CD4-positive, alpha-beta T cell treated with Interleukin-12 subunit alpha and Interleukin-12 subunit beta, for 1 hour (primary cell): Measurements from ENCODE around the gene SYAP1.
A peak's percentile ranks its signal among the peaks of the same experiment; 100 is the strongest.
"Not testable (repeated sequence)": the region's sequence is repeated elsewhere in the genome, so short reads cannot be mapped to it uniquely, and the experiment has no call there.

Experiments used
- DNase-seq: peaks from one replicate; pipeline ENCODE4 v3.0.0-alpha.2; 2020

SYAP1 gene, protein sequence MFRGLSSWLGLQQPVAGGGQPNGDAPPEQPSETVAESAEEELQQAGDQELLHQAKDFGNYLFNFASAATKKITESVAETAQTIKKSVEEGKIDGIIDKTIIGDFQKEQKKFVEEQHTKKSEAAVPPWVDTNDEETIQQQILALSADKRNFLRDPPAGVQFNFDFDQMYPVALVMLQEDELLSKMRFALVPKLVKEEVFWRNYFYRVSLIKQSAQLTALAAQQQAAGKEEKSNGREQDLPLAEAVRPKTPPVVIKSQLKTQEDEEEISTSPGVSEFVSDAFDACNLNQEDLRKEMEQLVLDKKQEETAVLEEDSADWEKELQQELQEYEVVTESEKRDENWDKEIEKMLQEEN

DNA sequence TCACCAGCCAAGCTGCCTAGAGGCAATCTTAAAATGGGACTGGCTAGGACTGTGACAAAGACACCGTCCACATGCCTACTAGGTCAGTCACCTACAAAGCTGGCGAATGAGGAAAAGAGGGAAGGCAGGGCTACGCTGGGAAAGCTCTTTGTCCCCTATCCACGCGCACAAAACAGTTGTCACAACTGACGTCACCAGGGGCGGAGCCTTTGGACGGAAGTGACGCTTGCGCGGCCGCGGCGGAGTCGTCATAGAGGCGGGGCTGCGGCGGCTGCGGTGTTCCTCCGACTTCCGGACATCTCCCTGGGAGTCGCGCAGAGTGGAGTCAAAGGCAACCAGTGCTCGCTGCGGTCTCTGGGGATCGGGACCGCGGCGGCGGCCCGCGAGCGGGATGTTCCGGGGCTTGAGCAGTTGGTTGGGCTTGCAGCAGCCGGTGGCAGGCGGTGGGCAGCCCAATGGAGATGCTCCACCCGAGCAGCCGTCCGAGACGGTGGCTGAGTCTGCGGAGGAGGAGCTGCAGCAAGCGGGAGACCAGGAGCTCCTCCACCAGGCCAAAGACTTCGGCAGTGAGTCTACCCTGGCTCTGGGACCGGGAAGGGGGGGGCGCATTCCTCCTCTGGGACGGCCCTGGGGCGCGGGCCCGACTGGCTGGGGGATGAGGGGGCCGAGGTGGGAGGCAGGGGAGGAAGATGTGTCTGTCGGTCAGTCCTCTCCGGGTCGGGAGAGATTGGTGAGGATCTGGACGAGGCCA is at the start of gene SYAP1:
TSS of gene SYAP1 (plus strand) at position 279 of the 751 bp plus-strand sequence. CDS start at position 392, 113 bp downstream.
- peak; percentile 91 for DNase-seq

DNA sequence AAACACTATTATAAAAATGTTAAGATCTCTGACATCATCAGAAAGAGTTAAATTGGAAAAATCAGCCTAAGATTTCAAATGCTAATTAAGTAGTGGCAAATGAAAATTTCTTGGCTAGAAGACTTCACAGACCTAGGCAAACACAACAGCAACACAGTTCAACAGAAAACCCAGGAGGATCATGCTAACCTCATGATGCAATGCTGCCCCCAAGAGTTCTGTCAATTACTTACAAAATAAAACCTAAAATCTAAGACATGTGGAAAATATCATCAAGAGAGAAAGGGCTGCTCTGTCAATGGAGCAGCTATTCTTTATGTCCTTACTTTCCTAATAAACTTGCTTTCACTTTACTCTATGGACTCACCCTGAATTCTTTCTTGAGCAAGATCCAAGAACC is 48.4 kb upstream of the SYAP1 start:
- peak; percentile 27 for DNase-seq

DNA sequence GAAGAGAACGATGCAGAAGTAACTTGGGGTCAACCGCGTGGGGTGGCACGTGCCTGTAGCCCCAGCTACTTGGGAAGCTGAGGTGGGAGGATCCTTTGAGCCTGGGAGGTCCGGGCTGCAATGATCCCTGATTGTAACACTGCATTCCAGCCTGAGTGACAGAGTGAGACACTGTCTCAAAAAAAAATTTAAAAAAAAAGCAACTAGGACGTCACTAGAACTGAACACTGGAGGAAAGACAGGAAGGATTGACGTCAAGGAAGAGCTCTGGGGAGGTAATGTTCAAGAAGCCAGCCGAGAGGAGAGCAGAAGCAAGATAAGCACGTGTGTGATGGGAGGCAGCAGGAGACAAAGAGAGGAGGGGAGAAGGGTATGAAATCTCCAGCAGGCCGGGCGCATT is 40.7 kb upstream of the SYAP1 start:
- DNase-seq = no peak

DNA sequence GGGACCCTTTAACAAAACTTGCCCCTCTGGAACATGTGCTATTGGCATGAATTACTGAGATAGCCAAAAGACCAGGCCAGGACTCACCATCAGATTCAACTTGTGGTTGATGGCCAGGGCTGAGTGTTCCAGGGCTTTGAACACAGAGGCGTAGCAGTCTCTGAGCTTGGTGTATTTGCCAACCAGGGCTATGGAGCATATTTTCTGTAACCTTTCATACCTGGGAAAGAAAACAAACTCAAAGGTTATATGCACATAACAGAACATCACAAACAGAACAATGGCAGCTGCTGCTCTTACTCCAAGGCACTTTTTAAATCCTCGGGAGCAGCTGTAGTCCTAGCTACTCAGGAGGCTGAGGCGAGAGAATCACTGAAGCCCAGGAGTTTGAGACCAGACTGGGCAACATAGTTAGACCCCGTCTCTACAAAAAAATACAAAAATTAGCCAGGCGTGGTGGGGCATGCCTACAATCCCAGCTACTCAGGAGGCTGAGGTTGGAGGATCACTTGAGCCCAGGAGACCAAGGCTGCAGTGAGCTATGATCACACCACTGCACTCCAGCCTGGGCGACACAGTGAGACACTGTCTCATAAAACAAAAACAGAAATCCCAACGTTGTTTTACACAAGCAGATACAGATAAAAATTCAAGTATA is 36.3 kb upstream of the SYAP1 start:
- no peak for DNase-seq

DNA sequence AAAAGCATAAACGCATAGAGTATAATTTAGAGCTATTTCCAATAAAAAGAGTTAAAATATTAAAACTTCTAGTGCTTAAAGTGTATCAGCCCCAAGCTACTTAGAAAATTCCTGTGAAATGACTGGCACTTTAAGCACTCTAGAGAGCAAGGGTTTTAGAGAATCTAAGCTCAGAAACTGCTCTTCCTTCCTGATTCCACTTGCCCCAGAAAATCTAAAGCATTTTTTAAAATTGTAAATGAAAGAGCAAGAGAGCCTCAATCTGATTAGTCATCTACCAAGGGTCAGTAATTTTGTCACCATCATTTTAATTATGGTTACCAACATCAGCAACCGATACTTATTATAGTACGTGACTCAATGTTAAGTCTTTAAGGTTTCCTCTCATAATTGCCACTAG is 31.9 kb upstream of the SYAP1 start:
- no peak for DNase-seq

DNA sequence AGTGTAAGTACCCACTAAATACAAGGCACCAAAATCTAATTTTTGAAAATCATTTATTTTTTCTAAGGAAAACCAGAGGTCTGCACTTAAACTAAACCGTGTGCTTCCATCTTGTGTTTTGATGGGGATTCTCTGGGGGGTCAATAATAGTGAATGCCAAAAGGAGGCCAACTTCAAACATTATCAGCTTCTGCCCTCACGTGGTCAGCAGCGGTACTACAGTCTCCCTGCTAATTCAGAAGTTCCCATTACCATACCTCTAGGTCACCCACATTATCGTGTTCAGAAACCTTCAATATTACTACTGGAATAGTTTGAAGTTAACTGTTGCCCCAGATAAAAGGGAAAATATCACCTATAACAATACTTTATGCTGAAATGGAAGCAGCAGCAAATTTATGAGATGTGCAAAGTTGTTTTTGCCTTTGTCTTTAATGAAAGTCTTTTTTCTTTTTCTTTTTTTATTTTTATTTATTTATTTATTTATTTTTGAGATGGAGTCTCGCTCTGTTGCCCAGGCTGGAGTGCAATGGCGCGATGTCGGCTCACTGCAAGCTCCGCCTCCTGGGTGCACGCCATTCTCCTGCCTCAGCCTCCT is 24.2 kb upstream of the SYAP1 start:
- peak; percentile 57 for DNase-seq

DNA sequence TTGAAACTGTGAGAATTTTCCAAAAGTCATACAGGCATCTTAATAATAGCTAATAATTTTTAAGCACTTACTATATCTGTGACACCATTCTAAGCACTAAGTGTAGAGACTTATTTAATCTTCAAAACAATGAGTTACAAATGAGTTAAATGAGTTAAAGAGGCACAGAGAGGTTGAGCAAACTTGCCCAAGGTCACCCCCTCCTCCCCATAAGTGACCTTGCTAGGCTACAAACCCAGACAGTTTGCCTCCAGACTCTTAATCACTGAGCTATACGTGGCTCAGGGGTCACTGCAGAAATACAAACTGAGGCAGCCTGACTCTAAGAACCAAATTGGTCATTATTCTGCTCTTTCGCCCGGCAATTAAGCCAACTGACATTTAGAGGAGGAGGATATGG is 22.5 kb upstream of the SYAP1 start:
- DNase-seq = no peak

DNA sequence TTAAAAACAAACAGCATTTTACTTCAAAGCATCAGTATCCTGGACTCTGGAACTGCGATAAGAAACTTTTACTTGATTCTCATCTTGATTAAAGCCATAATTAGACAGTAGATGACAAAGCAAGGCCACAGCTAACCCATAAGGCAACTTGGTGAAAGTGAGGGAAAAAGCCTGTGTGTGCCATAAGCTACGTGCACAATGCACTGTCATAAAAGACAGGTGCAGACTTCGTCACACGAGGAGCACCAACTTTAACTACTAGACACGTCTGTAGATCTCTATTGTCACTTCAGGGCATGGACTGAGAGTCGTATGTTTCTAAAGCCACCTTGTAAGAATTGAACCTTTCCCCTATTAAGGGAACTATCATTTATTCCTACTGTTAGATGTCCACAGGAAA is 20.0 kb upstream of the SYAP1 start:
- no peak for DNase-seq

DNA sequence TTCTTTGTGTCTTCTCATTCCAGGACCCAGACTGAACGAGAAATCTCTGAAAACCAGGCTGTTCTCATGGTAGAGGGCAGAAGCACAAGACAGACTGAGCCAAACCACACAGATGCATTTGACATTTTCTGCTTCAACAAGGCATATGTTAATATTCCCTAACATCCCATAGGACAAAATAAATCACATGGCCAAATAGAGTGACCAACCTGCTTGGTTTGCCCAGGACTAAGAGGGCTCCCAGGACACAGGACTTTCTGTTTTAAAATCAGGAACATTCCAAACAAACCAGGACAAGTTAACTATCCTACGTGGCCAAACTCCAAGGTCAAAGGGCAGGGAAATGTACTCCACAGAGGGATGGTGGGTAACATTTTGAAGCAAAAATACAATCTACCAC is 18.7 kb upstream of the SYAP1 start:
- no peak for DNase-seq

DNA sequence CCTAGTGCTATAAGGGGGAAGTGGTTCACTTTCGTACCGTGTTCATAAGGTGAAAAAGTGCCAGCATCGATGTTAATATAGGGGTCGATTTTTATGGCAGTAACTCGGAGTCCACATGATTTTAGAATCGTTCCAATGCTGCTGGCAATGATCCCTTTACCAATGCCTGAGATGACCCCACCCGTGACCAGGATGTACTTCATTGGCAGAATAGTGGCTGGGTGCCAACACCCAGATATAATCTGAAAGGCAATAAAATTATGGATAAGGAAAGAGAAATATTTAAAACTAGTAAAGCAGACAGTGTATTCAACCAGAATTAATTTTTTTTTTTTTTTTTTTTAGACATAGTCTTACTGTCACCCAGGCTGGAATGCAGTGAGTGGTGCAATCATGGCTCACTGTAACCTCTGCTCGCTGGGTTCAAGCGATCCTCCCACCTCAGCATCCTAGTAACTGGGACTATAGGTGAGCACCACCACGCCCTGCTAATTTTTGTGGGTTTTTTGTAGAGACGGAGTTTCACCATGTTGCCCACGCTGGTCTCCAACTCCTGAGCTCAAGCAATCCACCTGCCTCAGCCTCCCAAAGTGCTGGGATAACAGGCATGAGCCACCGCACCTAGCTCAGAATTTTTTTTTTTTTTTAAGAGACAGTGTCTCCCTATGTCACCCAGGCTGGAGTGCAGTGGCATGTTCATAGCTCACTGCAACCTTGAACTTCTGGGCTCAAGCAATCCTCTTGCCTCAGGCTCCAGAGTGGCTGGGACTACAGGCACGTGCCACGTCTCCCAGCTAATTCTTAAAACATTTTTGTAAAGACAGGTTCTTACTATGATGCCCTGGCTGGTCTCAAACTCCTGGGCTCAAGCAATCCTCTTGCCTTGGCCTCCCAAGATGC is 16.5 kb upstream of the SYAP1 start:
- no peak for DNase-seq

DNA sequence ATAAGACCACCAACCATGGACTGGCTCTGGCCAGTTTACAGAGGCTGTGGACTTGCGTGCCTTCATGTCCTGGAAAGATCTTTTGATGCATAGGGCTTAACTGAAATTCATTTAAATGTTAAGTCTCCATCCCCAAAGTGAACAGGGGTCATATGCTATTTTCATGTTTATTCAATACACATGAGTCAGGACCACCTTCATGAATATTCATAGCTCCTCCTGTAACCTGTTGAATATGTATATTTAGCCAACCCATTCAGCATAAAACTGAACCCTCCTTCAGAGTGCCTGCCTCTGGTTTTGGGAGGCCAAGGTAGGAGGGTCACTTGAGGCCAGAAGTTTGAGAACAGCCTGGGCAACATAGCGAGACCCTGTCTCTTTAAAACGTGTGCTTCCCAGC is 14.0 kb upstream of the SYAP1 start:
- DNase-seq = no peak

DNA sequence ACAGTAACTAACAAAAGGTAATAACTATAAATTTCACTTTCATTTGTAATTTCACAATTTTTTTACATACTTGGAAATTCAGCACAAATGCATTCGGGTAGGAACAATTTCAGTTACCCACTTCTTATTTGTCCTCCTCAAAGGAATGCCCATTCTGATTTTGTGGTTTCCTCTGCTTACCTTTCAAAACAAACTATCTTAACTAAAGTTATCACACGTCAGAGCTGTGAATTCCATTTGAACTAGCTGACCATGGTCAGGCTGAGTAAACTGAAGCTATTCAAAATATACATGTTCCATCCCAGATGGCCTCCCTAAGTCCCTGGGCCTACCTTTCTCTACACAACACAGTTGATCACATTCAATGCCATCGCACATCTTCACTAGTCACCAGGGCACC is 11.4 kb upstream of the SYAP1 start:
- DNase-seq = no peak

DNA sequence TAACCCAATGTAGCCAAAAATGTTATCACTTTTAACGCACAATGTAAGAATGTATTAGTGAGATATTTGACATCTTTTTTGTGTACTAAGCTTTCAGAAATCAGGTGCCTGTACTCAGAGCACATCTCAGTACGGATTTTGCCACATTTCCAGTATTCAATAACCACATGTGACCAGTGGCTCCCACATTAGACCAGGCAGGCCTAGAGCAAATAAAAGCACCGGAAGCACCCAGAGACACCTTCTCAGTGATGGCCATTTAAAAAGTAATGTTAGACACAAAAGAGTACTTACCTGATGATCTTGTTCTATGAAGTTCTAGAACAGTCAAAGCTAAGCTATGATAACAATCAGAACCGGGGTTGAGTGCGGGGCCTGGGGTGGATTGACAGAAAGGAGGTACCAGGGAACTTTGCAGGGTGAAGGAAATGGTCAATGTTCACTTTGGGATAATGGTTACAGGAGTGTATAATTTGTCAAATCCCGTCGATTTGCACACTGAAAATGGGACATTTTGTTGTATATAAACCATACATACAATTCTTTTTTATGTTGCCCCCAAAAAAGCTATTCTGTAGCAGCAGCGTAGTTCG is 8.1 kb upstream of the SYAP1 start:
- no peak for DNase-seq

DNA sequence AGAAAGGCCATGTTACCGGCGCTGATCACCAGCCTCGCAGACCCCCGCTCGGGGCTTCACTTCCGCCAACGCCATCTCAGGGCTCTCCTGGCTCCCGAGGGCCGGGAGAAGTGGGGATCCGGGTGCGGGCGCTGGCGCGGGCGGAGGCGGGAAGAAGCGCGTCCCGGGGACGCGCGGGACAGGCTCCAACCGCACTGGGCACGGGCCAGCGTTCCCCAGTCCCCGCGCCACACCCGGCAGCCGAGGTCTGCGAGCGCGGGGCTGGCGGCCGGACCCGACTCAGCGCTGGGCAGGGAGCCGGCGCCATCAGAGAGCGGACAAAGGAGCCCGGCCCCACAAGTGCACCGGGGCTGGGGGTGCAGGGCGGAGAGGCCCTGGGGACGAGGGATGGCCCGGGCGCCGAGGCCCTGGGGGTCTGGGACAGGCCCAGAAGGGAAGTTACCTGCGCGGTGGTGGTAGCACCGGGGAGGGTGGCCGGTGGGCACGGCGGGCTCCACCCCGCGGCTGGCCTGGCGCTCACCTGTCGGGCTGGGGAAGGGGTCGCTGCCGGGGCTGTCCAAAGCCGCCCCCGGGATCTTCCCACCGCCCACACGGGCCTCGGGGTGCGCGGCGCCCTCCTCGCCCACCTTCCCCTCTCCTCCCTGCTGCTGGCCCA is 7.4 kb upstream of the SYAP1 start:
- DNase-seq = no peak

DNA sequence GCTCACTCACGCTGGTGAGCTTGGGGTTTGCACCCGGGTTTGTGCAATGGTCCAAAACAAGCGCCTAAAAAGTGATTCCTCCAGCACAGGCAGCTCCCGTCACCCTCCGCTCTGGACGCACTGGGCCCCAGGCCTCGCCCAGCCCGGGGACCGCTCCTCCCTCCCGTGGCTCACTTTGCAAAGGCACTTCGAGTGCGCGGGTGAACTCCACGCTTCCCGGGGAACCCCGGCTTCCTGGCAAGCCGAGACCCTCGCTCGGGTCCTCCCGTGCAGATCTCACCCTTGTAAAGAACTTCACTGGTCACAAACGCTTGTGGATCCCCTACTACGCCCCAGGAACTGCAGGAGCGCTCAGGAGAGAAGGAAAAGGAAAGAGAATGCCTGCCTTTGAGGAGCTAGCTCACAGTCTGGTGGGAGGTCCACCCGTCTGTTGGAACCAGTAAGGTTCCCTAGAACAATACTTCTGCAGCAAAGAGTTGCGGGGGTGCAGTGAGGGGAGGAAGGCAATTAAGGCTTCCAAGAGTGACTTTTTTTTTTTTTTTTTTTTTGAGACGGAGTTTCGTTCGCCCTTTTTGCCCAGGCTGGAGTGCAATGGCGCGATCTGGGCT is 6.8 kb upstream of the SYAP1 start, which contains the start of gene CTPS2:
TSS of gene CTPS2 (minus strand) at position 122 of the 608 bp plus-strand sequence. CDS start 9,767 bp downstream, outside the sequence.
- DNase-seq = peak; percentile 40

DNA sequence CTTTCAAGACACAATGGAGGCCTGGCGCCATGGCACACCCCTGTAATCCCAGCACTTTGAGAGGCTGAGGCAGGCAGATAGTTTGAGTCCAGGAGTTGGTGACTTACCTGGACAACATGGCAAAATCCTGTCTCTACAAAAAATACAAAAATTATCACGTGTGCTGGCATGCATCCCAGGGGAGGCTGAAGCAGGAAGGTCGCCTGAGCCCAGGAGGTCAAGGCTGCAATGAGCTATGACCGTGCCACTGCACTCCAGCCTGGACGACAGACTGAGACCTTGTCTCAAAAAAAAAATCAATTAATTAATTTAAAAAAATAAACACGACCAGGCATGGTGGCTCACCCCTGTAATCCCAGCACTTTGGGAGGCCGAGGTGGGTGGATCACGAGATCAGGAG is 4.9 kb upstream of the SYAP1 start:
- DNase-seq = no peak

DNA sequence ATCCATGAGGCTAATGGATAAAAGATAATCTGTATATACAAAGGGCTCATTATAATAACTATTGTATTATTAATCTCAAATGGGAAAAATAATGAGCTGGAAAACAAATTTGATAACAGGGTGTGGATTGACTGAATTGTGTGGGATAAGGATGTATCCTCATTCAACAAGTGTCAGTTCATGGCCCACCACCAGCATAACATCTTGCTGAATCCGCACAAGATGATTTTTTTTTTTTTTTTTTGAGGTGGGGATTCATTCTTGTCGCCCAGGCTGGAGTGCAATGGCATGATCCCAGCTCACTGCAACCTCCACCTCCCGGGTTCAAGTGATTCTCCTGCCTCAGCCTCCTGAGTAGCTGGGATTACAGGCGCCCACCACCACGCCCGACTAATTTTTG is 3.8 kb upstream of the SYAP1 start:
- DNase-seq = not testable (repeated sequence)

DNA sequence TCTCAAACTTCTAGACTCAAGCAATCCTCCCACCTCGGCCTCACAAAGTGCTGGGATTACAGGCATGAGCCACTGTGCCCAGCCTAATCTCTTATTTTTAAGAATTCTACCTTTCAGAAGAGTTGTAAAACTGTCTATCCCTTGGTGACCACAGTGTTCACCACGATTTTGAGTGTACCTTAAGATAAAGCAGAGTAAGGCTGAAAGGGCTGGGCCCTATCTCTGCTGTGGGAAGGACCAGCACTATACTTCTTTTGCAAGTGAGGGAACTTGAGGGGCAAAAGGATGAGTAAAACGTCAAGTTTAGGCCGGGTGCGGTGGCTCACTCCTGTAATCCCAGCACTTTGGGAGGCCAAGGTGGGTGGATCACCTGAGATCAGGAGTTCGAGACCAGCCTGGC is 3.0 kb upstream of the SYAP1 start:
- DNase-seq = not testable (repeated sequence)

DNA sequence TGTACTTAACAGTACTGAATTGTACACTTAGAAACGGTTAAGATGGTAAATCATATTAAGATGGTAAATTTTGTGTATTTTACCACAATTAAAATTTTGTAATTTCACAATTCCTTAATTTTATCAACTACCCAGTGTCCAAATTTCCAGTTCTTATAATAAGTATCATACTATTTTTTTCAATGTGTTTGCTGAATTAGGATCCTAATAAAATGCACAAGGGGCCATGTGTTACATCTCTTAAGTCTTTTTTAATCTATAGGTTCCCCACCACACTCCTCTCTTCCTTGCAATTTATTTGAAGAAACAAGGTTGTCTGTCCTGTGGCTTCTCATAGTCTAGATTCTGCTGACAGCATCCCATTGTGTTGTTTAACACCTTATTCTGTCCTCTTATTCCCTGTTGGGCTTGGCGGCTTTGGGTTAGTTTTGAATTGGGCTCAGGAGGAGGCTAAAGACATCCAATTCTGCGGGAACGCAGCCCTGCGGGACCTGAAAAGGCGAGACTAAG is 533 bp upstream of the SYAP1 start:
- no peak for DNase-seq

DNA sequence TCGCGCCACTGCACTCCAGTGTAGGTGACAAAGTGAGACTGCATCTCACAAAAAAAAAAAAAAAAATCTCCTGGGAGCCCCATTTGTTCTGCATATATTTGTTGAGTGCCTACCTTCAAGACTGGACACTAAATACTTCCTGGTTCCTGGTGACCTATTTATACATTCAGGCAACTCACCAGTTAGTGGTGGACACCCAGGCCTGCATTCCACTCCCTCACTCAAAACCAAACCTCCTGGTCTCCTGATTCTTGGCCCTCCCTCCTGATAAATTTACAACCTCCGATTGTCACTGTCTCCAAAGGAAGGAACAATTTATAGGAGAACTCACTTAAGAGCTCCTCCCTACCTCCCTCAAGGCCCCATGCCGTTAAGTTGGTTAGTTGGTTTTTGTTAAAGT is 3.1 kb downstream of the SYAP1 start:
- DNase-seq = no peak

DNA sequence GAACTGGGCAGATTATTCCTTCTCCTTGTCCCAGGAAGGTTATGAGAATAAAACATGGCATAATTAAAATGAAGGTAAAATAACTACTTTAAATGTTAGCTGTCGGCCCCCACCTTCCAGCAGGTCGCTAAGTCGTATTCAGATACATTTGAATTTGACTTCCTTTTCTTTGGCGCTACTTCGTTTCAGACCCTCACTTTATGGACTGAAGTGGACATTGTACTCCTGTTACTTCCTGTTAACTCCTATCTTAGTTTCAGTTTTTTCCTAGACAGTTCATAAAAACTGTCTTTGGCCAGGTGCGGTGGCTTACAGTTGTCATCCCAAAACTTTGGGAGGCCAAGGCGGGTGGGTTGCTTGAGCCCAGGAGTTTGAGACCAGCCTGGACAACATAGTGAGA is 5.7 kb downstream of the SYAP1 start:
- no peak for DNase-seq
